ENCODE data around the gene SETBP1.
A peak's percentile ranks its signal among the peaks of the same experiment; 100 is the strongest.

The SETBP1 gene

DNA sequence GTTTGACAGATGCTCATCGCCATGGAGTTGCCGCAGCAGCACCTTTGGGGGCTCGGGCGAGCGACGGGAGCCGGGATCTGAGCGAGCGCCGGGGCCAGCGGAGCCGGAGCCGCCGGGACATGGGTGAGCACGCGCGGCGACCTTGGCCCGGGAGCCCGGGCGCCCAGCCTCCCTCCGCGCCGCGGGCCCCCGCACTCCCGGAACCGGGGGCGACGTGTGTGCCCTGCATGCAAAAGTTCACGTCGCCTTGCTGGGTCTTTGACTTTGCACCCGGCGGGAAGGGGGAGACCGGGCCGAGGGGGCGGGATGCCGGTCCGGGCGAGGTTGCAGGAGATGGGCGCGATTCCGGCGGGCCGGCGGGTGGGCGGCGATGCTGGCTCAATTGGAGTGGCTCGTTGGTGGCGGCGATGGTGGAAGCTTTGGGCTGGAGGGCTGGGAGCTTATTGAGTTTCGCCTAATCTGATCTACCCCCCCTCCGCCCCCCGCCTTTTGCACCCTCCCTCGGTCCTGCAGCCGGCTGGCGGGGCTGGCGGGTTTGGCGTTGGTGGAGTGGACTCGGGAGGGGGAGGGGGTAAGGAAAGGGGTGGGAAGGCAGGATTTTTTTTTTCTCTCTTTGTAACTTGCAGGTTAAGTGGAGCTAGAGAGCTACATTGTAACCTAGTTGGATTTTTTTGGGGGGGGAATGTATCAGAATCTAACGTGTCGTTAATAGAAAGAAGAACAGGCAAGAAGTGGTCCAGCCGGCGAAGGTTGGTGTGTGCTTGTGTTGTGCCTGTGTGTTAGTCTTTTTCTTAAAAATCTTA is at the start of gene SETBP1:
Gene SETBP1, plus strand, starts transcription at position 616 of the 803 bp plus-strand sequence. CDS start 20,459 bp downstream, outside the sequence.
- no peak for DNase-seq

DNA sequence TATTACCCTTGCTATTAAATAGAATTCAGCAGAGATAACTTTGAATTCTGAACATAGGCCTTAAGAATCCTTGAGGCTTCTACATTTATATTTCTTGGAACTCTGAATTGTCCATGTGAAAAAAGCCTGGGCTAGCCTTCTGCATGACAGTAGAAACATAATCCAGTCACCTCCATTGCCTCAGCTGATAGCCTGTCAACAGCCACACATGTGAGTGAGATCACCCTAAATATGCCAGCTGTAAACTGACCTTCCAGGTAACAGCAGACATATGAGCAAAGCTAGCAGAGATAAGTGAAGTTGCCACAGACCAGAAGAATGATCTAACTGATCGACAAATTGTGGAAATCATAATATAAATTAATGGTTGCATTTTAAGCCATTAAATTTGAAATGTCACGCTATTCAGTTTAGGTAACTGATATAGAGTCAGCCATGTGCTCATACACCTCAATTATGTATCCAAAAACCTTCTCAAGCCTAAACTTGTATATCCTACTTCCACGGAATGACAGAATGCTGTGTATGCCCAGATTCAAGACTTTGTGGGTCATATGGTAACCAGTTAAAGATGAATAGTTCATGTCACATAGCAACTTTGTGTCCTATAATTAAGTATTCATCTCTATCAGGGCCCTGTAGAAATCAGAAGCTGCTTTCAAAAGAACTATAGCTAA is 48.1 kb upstream of the SETBP1 start:
- no peak for DNase-seq

DNA sequence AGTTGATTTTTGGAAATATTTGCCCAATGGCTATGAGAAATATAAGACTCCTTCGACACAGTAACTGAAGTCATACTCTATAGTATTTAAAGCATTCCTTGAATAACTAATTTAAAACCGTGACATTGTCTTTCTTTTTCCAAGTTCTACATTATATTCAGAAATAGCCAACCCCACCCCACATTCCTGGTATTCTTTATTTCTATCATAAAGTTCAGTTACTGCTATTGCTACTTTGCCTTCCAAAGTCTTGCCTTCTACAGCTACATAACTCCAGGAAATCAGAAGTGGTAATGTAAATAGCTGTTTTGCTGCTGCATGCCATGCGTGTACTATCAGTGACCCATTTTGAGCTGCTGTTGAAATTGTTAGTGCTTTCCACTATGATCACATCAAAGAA is 45.1 kb upstream of the SETBP1 start:
- DNase-seq, result no peak

DNA sequence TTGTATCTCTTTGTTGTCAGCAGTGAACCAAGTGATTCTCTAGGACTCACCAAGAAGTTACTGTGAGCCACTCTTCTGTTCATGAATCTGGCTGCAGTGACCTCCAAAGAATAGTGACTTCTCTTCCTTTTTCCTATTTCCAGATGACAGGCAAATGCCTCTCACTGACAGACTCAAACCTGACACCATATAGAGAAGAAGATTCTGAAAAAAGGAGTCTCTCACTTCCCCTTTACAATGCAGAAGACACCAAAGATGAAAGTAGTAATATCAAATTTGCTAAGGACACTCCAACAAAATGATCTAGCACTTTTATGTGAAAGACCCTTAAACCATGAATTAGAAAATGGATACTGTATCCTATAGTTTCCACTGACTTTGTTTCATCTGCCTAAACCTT is 44.4 kb upstream of the SETBP1 start:
- DNase-seq, result no peak

DNA sequence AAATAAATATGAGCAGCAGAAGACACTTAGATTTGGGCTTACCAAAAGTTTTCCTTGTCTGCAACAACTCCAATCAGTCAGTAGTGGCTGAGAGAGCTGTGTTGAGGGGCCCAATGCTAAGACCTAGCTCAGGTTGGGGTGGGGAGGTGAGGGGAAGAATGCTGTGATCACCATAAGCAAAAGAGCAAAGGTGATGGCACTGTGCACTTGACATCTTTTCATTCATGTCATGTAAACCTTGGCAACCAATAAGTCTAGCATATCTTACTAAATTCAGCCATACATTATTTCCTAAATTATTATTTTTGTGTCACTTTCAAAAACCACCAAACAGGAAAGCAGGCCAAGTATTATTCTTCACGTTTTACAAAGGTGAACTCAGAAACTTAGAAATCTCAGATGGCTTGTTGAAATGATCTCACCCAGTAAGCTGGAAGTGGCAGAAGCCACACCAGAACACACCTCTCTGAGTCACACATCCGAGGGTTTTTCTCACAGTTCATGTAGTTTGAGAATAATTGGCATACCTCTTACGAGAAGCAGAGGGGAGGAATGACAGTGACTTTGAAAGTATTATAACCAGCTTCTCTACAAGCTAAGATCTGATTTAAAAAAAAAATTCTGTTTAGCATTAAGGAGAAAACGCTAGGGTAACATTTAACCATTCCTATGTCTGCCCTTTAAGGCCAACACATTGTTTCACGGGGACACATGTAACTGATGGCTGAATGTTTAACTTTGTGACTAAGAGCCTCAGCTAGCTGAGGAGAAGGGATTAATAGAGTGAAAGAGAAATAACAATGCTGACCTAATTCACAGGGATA is 43.3 kb upstream of the SETBP1 start:
- DNase-seq, result no peak

DNA sequence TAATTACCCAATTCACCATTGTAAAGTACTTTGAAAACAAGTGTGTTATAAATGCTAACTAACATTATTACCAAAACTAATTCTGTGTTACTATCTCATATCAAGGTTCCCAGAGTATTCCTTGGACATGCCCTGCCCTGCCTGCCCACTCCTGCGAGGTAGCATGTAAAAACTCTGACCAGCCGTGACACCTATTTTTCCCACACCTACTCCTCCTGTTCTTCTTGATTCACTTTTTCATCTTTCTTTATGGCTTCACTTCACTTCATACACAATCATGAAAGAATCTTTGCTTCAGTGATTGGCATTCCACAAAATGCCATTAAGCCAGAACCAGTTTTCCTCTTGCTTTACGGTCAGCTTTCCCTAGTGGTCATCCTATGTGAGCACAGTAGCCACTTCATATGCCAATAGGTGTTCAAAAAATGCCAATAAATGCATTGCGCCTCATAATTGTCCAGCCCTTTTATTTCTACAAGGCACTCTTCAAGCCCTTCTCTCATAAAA is 42.6 kb upstream of the SETBP1 start:
- no peak for DNase-seq

DNA sequence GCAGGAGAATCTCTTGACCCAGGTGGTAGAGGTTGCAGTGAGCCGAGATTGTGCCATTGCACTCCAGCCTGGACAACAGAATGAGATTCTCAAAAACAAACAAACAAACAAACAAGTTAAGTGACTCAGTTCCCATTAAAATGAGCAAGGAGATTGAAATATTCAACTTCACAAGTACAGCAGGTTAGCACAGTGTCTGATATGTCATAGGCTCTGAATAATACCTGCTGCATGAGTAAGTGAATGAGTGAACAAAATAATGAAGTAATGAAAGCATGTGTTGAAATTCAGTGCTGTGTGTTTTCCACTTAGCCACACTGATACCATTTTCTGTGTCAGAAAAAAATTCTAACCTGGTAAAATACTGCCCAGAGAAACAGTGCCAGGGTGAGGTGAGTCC is 41.9 kb upstream of the SETBP1 start:
- no peak for DNase-seq

DNA sequence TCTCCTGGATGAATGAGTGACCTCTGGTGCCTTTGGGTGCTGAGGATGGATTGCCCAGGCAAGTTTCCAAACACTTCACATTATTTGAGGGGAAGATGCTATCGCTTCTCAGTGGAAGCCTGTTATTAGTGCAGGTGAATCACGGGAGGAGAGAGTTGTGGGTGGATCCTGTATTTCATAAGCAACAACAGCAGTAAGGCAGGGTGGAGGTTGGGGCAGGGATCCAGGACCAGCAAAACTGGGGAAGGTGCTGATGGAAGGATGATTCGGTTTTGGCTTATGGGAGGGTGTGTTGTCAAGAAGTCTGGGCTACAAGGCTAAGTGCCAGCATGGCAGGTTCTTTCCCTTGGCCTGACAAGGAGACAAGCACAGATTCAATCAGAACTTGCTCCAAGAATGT is 37.7 kb upstream of the SETBP1 start:
- no peak for DNase-seq

DNA sequence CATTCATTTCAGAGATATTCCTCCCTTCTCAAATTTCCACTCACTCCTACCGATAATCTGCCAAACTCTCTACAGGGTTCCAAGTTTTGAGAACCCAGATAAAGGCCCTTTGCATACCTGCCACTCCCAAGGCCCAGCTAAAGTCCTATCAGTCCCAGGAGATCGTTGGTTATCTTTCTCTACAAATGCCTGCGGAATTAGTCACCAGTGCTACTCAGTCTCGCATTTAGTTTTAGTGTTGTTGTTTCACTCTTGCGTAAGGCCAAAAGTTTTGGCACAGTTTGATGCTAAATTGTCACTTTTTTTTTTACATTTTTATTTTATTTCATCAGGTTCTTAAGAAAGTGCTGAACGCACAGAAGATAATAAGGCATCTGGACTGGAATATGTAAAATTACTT is 29.2 kb upstream of the SETBP1 start:
- no peak for DNase-seq

DNA sequence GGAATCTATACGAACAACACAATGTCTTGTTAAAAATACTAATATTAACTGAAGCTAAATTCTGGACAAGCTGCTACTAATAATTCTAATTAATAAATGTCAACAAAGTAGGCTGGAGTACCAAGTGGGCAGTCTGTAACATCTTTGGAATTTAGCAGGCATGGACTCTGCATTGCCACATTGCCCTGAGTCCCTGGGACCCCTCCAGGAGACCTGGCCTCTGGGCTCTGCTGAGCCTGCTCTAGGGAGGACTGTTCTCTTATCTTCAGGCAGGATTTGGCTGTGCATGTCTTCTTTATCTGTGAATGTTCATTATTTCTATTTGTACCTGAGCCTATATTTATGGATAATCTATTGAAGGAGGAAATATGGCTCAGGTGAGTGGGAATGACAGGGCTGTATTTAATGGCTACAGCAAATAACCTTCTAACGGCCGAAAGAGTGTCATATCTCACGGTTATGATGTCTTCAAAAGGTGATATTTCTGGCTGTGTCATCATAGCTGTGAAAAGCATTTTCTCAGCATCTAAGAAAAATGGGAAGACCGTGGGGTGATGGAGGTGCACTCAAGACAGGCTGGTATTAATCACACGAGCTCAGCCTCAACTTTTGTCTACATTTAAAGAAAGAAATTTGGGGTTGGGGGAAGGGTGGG is 28.6 kb upstream of the SETBP1 start:
- no peak for DNase-seq

DNA sequence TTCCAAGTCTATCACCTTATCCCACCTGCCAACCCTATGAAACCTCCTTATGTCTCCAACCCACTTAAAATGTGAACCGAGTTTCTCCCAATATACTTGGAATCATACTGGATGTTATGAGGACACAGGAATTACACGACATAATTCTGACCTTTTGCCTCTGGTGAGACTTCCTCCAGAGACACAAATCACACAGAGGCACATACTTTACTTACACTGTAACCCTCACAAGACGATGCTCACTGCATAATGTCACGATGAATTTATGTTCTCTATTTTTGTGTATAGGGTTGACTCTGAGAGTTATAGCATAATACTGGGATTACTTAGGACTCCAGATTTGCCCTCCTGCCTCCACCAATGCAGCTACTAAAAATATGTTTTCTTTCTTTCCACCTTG is 28.0 kb upstream of the SETBP1 start:
- no peak for DNase-seq

DNA sequence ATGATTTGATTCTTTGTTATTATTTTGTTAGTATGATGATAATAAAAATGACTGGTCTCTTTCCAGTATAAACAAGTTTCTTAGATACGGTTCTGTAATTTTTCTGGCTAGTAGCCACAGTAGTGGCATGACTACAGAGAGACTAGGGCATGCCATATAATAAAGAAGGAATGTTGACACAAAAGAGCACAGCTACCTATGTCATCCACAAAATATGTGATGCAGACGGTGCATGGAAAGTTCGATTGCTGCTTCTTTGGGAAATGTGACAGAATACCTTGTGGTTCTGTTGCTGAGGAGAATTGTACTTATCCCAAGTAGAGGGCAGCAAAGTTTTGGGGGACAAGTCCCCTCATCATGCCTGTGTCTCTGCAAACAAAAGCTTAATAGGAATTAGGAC is 26.1 kb upstream of the SETBP1 start:
- DNase-seq, result no peak

DNA sequence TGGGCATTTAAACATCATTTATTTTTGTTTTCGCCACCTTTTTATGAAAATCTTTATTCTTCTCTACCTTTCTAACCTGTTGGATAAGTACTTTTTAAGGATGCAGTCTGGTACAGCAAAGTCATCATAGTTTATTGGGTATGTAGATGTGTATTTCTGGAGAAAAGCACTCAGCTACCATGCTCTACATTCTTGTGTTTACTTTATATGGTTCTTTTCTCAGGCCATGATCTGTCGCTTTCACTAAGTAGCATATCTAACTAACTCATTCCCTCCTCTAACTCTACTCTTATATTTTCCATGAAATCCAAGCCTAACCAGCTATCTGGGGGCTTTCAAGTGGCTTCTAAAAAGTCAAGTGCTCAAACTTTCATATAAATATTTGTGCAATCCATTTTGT is 25.3 kb upstream of the SETBP1 start:
- DNase-seq, result no peak

DNA sequence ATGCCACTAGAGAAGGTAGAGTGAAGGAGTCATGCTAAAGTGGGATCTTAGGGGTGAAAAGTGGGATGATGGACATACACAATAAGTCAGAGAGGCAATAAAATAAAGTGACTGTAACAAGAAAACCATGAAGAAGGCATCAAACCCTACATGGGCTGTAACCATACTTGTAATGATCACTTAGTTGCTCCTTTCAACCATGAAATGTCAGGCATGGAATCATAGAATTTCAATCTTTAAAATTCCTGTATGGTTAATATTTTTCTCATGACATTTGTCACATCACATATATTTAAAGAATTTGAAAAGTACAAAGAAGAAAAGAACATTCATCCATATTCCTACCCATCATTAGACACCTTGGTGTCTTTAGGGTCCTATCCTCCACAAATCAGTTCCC is 20.9 kb upstream of the SETBP1 start:
- no peak for DNase-seq

DNA sequence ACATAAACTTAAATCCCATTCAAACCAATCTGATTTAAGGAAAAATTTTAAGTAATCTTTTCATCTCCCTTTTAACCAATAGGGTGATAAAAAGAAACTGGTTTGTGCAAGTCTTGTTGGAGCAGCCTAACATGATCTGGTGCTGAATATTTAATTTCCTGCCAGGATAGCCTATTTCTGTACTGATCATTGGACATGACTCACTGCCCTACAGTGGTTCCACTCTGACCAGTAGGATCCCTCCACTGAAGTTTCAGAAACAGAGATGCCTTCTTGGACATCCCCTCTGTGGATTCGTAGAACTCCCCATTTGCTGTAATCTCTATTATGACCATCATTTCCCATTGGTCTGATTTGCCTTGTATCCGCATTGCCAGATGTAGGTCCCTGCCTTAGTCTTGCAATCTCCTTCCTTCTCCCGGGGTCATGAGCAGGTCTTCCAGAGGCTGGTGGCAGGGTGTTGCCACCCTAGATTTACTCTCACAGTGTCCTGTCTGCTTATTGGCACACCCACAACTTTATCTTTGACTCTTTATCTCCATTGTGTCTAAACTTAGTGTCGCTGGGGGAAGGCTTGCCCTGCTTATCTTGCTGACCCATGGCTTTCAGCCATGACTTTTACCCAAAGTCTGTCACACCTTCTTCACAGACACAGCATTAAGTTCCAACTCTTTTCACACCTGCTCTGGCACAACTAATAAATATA is 12.3 kb upstream of the SETBP1 start:
- DNase-seq, result no peak

DNA sequence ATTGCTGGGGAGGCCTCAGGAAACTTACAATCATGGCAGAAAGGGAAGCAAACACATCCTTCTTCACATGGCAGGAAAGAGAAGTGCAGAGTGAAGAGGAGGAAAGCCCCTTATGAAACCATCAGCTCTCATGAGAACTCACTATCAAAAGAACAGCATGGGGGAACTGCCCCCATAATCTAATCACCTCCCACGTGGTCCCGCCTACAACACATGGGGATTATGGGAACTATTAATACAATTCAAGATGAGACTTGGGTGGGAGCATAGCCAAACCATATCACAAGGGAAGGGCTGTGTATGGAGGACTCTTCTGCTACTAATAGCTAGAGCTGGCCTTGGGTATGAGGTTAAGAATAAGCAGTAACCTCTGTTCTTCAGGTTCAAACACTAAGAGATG is 8.8 kb upstream of the SETBP1 start:
- no peak for DNase-seq

DNA sequence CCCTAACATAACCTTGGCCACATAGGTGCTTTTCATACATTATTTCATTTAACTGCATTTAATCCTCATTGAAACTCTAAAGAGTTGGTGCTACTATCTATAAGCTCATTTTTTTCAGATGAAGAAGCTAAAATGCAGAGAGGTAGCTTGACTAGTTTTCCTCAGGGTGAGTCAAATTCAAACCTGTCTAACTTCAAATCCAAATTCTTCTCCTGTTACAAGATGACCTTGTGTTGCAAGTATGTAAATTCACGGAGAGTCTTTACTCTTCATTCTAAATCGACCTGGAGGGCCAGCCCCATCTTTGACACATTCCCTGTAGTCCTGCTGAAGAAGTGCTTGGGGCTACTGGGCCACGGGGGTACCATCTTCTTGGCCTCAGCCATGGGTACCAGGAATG is 8.2 kb upstream of the SETBP1 start:
- DNase-seq, result no peak

DNA sequence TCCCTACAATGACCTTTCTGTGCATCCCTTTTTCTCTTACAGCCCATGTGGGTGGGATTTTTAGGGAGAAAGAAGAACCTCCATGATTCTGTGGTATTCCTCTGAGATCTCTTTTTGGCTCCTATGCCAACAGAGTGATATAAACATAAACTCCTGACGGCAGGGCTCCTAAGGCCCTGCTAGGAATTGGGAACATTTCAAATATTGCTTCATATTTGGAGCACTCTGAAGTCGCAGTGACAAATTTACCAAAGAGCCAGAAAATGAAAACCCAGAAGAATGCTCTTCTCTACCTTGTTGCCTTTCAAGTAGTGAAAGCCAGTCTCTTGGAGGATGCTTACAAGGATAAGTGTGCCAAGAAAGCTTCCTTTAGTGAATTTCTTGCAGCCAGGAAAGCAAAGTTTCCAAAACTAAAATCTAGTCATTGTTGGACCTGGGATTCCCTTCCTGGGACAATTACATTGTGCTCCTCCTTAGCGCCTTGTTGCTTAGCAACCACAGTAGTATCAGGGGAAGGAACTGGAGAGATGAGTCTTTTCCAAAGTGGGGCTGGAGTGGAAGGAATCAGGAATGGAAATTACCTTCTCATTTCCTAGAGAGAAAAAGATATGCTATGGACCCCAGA is 7.3 kb upstream of the SETBP1 start:
- DNase-seq, result no peak

DNA sequence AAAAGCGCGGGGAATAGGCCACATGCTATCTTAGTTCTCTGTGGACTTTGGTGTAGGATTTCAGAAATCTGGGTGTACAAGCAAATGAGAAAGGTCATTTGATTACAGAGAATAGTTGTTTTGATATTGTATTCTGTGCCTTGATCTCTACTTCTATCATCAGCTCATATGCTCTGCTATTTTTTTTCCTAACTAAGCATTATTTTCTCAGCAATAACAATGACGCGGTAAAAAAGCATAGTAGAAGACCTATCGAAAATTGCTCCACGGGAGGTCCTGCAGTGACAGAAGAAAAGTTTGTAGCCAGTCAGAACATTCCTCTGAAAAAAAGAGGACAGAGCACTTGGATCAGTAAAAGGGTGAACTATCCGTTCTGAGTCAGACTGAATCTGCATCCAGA is 2.8 kb upstream of the SETBP1 start:
- no peak for DNase-seq

DNA sequence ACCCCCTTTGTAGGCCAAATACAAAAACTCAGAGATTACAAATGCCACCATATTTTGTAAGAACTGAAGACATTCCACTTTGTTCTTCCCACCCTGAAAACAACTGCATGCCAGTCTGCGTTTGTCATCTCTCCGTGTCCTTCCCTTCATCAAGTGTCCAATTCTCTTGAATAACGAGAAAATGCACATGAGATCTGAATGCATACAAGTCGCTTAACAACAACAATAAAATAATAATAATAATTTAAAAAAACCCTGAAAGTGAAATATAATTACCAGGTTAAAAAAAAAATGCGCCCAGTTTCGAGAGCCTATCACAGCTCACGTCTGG is 2.0 kb upstream of the SETBP1 start:
- no peak for DNase-seq

DNA sequence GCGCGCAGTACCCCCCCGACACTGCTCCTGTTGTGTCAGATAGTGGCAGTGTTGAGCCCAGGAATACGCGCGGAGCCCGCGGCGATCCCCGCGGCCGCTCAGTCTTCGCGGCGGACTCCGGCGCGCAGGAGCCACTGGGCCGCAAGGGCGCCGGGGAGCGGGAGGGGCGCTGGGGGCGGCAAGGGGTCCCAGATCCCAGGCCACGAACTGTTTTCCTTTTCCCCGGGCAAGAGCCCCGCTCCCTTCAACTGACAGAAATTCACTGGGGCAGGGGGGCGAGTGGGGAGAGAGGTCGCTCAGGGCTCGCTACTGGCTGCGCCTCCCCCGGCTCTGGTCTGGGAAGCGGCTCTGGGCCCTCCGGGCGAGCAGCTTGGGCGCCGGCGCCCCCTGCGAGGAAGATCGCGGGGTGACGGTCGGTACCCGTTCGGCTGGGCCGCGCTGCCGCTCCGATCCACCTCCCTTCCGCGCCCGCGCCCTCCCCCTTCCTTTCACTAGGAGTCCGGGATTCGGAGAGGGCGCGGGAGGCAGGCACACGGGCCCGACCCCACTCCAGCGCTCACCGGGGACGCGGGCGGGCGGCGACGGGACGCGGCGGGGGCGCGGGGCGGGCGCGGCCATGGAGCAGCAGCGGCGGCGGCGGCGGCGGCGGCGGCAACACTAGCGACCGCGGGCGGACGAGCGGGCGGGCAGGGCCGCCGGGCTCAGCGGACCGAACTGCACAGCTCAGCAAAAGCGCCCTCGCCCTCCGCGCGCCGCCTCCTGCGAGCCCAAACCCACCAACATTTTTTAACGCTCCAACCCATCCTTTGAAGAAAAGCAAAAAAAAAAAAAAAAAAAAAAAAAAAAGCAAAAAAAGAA is 1.4 kb upstream of the SETBP1 start:
- DNase-seq, result peak; percentile 77
